Effector CD4-positive, alpha-beta T cell (primary cell): ENCODE results near the gene CAVIN4. TPM values are rescaled to one million over a fixed set of nuclear protein-coding genes. Genes with fewer than 3 reads are reported as not detected.

ENCODE experiments used
- DNase-seq: peaks from one replicate; pipeline ENCODE4 v3.0.0-alpha.2; 2020
- total RNA-seq: gene quantifications from one replicate; lab custom pipeline; 2026; lab: John Stamatoyannopoulos, UW

Gene CAVIN4, protein sequence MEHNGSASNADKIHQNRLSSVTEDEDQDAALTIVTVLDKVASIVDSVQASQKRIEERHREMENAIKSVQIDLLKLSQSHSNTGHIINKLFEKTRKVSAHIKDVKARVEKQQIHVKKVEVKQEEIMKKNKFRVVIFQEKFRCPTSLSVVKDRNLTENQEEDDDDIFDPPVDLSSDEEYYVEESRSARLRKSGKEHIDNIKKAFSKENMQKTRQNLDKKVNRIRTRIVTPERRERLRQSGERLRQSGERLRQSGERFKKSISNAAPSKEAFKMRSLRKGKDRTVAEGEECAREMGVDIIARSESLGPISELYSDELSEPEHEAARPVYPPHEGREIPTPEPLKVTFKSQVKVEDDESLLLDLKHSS
- total RNA-seq, result not detected

DNA sequence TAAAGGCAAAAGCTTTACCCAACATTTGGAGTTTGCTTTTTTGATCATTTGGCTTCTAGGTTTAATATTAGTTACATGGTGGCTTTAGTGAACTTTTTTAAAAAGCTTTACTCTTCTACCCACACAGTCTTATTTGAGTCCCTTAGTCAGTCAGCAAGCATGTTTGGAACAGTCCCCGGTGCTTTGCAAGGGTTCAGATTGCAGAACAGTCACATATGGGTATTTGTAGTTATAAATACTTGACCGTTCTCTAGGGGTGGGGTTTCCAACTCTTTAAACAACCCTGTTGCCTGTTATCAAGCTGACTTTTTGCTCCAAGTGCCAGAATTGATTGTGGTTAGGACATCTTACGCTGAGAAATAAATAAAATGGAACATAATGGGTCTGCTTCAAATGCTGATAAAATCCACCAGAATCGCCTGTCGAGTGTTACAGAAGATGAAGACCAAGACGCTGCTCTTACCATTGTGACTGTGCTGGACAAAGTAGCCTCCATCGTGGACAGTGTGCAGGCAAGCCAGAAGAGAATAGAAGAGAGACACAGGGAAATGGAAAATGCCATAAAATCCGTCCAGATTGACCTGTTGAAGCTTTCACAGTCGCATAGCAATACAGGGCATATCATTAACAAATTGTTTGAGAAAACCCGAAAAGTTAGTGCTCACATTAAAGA, at the start of gene CAVIN4:
CAVIN4 (plus strand) TSS at position 304 of the 673 bp plus-strand sequence; CDS start at position 369, 65 bp downstream.
- DNase-seq, result no peak

DNA sequence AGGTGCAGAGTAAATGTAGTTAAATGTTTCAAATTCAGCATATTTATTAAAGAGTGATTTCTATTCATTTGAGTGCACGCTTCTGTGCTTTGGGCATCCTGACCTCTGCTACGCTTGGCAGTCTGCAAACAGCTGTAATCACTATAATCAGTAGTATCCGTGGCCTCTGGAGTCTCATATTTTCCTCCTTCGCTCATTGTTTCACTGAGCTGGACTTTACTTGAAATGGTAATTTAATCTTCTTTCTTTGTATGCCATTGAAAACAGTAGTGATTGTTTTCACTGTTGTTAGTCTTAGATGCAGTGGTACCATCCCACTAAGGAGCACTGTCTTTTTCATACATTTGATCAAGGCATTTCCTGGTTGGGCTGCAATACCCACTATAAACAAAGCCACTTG, 43.5 kb upstream of the CAVIN4 start:
- DNase-seq, result no peak

DNA sequence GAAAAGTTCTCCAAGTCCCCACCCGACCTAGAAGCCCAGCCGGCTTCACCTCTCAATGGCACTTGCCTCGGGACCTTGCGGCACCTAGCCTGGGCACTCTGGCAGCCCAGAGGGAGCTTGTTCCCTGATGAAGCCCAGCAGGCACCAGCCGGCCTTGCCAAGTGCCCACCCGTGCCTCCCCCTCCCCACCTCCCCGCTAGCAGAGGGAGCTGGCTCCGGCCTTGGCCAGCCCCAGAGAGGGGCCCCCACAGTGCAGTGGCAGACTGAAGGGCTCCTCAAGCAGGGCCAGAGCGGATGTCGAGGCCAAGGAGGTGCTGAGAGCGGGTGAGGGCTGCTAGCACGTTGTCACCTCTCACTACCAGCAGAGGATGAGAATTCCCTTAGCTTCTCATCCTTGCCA, 37.6 kb upstream of the CAVIN4 start:
- DNase-seq, result no peak

DNA sequence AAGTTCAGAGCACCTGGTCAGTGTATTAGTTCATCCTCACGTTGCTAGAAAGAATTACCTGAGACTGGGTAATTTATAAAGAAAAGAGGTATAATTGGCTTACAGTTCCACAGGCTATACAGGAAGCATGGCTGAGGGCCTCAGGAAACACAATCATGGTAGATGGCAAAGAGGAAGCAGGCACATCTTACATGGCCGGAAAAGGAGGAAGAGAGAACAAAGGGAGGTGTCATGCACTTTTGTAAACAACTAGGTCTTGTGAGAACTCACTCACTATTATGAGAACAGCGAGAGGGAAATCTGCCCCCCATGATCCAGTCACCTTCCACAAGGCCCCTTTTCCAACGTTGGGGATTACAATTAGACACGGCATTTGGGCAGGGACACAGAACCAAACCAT, 28.8 kb upstream of the CAVIN4 start:
- DNase-seq, result no peak

DNA sequence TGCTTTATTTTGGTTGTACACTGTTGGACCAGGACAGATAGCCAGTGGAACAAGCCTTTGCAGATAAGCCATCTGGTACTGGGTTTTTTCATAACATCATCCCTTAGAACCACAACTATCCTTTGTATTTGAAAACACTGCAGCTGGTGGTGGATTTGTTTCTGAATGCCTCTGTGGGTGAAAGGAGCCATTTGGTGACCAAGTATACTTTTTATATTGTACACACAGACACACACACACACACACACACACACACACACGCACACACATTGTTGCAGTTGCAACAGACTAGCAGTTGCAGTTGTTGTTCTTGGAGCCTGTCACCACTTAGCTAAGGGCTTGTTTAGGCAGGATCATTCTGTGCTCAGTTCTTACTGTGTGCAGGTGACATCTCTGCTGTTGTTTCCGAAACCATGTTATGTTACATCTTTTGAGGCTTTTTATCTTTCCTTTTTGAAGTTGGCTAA, 22.9 kb upstream of the CAVIN4 start:
- no peak for DNase-seq

DNA sequence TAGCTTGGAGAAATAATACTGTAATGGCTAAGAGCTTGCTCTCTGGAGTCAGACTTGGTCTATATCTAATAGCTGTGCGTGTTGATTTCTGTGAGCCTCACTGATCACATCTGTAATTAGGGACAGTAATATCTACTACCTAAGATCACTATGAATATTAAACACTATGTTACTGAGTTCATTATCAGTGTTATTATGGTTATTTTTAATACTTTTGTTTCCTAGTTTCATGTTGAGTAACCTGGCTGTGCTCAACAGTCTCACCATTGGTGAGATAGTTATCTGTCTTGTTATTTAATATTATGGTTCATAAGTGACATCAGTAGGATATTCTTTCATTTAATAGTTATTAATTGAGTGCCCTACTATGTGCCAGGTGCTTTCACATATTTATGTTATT, 22.4 kb upstream of the CAVIN4 start:
- DNase-seq, result no peak

DNA sequence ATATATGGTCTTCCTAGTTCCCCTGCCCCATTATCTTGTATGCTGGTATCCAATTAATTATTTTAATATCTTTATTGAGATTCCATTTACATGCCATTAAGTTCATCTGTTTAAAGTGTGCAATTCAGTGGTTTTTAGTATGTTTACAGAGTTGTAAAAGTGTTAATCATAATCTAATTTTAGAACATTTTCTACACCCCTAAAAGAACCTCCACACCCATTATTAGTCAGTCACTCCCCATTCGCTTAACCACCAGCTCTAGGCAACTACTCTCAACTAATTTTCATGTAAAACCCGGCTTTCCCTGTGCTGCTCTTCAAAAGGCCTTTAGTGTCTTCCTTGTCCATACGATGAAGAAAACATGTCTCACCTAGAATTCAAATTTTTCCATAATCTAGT, 20.8 kb upstream of the CAVIN4 start:
- DNase-seq, result no peak

DNA sequence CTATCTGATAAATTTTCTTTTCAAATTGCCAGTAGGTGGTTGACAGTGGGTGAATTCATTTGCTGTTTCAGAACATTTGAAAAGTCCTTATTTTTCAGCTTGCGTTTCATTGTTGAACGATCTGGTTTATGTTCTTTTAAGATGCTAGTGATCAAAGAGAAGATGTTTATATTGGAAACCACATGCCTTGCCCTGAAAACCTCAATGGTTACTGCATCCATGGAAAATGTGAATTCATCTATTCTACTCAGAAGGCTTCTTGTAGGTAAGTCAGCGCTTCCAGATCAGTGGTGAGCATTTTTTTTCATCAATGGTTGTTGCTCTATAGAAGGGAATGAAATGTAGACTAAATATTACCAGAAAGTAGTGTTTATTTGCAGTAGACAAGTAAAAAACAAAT, 16.6 kb upstream of the CAVIN4 start:
- DNase-seq, result no peak

DNA sequence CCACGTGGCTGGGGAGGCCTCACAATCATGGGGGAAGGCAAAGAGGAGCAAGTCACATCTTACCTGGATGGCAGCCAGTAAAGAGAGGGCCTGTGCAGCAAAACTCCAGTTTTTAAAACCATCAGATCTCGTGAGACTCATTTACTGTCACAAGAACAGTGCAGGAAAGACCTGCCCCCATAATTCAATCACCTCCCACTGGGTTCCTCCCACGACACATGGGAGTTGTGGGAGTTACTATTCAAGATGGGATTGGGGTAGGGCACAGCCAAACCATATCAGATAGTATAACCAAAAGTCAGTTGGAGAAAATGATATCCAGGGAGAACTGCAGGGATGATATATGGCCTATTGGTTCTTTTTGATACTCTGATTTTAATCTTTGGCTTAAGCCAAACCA, 10.0 kb upstream of the CAVIN4 start:
- no peak for DNase-seq

DNA sequence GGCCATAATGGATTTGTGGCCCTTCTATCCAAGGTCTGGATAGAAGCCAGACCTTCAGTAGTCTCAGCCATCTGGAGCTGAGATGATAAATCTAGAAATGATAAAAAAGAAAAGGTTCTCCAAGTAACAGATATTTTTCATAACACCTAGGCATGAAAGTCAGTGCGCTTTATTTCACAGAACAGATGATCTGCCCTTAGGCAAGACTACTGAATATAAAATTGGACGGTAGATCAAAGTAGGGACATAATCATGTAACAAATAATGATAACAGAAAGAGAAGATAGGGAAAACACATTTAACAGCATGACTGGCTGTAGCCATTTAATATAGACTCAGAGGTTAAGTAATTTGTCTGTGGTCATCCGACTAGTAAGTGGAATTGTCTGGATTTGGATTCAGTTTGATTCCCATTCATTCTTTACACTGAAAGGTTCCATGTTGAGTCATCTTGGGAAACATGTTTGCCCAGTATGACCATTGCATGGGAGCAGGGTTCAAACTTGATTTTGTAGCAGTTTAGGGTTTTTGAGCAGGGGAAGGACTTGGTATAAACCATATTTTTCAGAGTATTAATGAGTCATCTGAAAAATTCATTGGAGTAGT, 4.1 kb upstream of the CAVIN4 start:
- DNase-seq, result no peak

DNA sequence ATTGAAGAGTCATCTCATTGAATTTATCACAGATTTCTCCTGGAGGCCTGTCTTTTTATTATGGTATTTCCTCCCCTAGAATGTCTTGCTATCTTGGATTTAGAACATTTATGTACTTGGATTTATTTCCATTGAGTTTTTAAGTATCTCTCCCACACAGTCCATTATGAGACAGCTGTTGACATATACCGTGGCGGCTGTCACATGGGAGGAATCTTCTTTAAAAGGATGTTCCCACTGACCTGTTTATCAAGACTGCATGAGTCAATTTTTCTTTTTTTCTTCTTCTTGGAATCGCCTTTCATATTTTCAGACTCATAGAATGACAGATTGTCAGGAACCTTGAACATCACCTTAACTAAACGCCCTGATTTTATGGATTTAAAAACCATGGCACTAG, 2.9 kb upstream of the CAVIN4 start:
- no peak for DNase-seq

DNA sequence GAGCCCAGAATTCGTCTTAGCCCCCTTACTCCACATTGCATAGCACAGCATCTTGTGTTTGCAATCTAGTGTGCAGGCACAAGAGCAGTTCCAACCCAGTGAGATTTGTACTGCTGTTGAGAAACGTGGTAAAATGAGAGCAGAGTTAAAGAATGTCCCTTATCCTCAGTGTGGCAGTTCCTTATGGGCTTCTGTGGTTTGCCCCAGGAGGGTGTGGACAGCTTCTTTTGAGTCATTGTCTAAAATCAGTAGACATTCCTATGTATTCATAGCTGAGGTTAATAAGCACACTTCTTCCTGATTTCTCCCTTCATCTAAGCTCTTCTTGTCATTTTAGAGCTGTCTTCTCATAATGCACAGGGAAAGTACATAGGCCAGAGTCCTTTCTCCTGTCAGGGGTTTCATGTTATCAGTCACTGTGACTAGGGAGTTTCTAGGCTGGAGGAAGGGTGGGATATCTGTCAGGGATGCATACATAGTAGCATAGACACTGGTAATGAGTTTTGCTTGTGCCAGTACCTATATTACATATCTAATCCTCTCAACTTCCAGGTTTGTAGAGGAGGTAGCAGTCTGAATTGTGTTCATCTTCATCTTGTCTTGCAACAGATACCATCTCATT, 2.0 kb upstream of the CAVIN4 start:
- no peak for DNase-seq

DNA sequence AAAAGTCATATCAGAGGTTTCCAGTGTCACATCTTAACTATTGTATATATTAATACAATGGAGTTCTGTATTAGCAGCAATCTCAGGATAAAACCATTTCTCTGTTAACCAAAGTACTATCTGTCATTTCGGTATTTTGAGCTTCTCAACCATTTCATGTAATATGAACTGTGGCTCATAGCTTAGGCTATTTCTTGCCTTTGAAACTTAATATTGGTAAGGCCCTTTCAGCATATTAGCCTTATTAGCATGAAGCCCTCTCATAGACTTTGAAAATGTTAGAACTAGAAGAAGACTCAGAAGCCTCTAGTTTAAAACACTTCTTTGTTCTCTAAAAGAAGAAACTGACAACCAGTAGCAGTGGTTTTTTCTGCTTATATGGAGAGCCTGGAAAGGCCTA, 731 bp downstream of the CAVIN4 start:
- no peak for DNase-seq

DNA sequence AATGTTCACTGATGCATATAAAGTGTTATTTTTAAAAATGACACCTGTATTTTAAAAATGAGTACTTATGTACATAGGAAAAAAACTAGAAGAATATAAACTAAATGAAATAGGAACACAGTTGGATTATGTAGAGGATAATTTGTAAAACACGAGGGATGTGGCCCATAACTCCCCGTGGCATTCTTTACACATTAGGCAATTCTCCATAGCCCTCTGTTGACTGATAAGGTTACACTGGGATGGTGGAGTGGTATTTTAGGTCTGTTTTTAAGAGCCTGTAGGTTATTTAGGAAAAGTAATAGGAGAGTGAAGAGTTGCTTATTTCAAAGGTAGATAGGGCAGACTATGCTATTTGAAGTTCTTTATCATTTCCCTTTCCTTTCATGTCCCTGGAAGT, 1.8 kb downstream of the CAVIN4 start:
- no peak for DNase-seq

DNA sequence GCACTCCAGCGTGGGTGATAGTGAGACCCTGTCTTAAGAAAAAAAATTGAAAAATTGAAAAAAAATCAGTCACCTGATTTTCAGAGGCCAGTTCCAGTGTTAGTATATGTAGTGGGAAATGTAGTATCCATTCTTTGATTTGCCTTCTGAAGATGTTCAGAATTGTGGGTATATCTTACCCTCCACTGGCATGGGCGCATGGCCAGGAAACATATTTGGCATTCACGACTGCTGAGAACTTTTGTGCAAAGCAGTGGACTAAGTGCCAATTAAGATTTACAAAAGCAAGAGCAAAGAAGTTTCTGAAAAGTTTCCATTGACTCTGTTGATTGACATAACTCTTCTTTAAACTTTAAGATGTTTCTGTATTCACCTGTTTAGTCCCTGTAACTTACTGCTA, 2.4 kb downstream of the CAVIN4 start:
- no peak for DNase-seq

DNA sequence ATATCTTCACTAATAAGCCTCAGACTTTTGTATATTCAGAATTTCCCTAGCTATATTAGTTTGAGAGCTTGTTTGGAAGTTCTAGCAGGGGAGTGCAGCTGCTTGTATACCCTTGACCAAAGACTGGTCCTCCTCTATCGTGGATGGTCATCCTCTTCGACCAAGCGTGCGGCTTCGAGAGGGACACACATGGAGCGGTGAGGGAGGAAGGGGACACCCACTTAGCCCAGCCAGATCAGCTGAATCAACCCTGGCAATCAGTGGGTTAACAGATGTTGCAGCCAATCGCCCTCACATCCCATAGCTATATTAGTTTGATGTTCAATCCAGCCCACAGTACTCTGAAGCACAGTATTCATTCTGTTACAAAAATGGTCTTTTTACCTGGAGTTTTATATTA, 3.2 kb downstream of the CAVIN4 start:
- no peak for DNase-seq

DNA sequence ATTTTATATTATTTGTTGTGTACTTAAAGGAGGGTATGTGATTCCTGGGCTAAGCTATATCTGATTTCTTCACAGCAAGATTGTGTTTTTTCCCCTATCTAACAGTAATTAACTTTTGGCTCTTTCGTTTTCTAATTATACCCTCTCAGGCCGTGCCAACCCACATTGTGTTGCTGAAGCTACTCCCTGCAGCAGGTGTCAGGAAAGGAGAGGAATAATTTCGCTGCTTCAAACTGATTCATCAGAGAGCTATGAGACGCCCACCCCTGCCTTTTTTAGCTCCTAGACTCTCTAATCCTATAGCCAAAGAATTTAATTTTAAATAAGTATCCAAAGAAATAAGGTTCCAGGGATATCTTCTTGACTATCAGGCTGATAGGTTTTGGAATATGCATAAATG, 3.8 kb downstream of the CAVIN4 start:
- DNase-seq, result no peak

DNA sequence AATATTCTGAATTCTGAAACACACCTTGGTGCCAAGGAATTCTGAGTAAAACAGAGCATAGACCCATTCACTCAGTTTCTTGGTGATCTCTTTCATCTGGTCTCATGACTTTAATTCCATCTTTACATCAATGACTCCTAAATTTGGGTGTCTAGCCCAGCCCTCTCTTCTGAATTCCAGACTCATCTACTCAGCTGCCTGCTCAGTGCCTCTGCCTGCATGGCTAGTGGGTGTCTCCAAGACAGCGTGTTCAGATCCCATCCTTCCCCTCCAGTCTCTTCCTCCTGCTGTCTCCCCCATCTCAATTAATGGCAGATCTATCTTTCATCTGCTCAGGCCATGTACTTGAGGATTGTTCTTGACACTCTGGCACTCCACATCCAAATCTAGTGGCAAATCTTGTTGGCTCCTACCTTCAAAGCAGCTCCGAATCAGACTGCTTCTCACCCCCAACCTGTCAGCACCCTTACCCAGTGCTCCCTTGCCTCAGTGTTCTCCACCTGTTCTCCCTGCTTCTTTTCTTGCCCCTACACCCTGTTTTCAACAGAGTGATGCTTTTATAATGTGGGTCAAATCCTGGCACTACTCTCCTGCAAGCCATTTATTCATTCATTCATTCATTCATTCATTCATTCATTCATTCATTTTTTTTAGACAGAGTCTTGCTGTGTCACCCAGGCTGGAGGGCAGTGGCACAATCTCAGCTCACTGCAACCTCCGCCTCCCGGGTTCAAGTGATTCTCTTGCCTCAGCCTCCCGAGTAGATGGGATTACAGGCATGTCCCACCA, 5.3 kb downstream of the CAVIN4 start:
- no peak for DNase-seq

DNA sequence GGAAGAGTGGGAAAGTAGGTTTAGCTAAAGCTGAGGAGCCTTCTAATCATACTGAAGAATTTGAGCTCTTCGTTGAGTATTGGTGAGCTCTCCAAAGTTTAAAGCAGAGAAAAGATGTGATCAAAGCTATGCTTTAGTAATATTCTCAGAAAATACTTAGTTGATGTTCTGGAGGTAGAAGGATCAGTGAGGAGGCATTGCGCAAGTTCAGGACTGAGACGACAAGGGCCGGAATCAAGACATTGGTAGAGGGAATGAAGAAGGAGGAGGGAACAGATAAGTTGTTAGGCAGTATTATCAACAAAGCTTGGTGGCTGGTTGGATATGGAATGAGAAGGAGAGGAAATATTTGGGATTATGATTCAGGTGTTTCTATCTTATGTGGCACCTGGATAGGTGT, 7.1 kb downstream of the CAVIN4 start:
- no peak for DNase-seq

DNA sequence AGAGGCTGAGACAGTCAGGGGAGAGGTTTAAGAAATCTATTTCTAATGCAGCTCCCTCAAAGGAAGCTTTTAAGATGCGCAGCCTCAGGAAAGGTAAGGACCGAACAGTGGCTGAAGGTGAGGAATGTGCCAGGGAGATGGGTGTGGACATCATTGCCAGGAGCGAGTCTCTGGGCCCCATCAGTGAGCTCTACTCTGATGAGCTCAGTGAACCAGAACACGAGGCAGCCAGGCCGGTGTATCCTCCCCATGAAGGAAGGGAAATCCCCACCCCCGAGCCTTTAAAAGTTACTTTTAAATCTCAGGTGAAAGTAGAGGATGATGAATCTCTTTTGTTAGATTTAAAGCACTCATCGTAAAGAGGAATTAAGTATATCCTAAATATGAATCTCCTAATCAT, 8.2 kb downstream of the CAVIN4 start:
- DNase-seq, result no peak

DNA sequence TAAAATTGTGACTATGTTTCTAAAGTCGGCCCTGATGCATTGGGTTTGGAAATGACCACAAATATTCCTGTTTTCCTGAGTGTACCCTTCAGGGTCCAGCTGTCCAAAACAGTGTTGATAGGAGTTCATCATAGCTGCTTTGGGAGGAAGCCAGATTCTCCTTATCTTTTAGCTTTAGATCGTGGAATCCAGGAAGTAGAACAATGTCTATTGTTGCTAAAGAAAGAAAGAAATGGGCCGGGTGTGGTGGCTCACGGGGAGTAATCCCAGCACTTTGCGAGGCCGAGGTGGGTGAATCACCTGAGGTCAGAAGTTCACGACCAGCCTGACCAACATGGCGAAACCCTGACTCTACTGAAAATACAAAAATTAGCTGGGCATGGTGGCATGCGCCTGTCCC, 9.5 kb downstream of the CAVIN4 start:
- no peak for DNase-seq

DNA sequence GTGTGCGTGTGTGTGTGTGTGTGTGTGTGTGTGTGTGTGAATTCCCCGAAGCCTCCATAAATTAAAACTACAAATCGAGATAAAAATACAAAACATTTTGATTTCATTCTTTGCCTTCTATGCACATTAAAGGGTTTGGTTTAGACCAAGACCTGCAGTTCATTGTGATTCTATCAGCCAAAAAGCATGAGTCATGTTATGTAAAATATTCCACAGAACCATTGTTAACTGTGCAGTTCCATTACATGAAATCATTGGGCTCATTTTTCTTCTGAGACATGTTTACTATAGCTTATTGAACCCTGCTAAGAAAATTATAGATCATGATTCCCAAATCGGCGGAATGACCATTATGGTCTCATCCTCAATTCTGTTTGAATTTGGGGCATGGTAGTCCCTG, 11.7 kb downstream of the CAVIN4 start:
- no peak for DNase-seq

DNA sequence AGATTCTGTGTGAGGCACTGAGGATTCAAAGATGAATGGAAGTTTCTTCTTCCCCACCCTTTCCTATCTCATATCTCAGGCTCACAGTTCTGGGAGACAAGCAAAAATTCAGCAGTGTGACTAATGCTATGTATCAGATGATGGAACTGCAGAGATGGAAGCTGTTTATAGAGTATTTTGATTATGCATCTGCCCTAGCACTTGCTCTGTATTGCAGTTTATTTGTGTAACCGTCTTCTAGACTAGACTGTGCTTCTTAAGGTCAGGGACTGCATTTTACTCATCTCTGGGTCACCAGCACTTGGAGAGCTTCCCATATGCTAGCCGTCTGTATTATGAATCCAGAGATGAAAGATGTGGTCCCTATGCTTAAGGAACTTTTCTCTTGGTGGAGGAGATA, 12.6 kb downstream of the CAVIN4 start:
- no peak for DNase-seq
